PC-9 (cell line): ENCODE measurements around the gene MBNL2. TPM values are rescaled to one million over a fixed set of nuclear protein-coding genes. Genes with fewer than 3 reads are reported as not detected.

Source experiments
- BruUV-seq: library from RNA; stranded (reverse); fragments of 400-500 nt; replicated peaks from 2 replicates; lab custom pipeline; 2021; lab: Mats Ljungman, UMichigan
- CTCF ChIA-PET: fragments of 300-600 bp; sonication (Branson Sonifier 250); formaldehyde crosslinking; loops from one replicate; lab custom pipeline; 2022; ENCODE audit warnings: antibody characterized with exemption; lab: Charles Lee
- POLR2A ChIA-PET: fragments of 300-600 bp; sonication (Branson Sonifier 250); formaldehyde crosslinking; loops from one replicate; lab custom pipeline; 2022; ENCODE audit warnings: antibody characterized with exemption; ENCODE audit not compliant: unreplicated experiment; lab: Charles Lee
- DNase-seq, 2 experiments: peaks; one replicate each; pipeline versions ENCODE4 v3.0.0 to v3.0.0-alpha.2; 2015 to 2022; ENCODE audit warnings: mixed read lengths in 1 of 2
- H2AFZ ChIP-seq: fragments of 200-600 bp; sonication (generic); 2 replicates; pipeline ENCODE4 v1.8.1; 2017; ENCODE audit warnings: antibody characterized with exemption
- H3F3A ChIP-seq: fragments of 200-600 bp; sonication (generic); 2 replicates; pipeline ENCODE4 v1.8.1; 2017; ENCODE audit warnings: antibody characterized with exemption, mild to moderate bottlenecking, low read depth; ENCODE audit not compliant: insufficient read depth
- H3K27ac ChIP-seq: fragments of 200-600 bp; sonication (generic); 2 replicates; pipeline ENCODE4 v1.6.1; 2016; ENCODE audit warnings: mixed run types
- H3K27me3 ChIP-seq: fragments of 200-600 bp; sonication (generic); 2 replicates; pipeline ENCODE4 v1.6.1; 2016; ENCODE audit warnings: low read depth, mixed run types; ENCODE audit not compliant: insufficient read depth
- H3K36me3 ChIP-seq: fragments of 200-600 bp; sonication (generic); 2 replicates; pipeline ENCODE4 v1.6.1; 2016; ENCODE audit warnings: low read depth, mixed run types
- H3K4me1 ChIP-seq: fragments of 200-600 bp; sonication (generic); replicated peaks from 2 replicates; pipeline ENCODE4 v1.6.1; 2016; ENCODE audit warnings: mixed run types; ENCODE audit not compliant: insufficient read depth
- H3K4me2 ChIP-seq: fragments of 200-600 bp; sonication (generic); 2 replicates; pipeline ENCODE4 v1.6.1; 2017; ENCODE audit warnings: mixed run types
- H3K4me3 ChIP-seq: fragments of 200-600 bp; sonication (generic); 2 replicates; pipeline ENCODE4 v1.6.1; 2016; ENCODE audit warnings: mixed run types
- H3K79me2 ChIP-seq: fragments of 200-600 bp; sonication (generic); 2 replicates; pipeline ENCODE4 v1.6.1; 2017; ENCODE audit warnings: low read depth, mixed run types
- H3K9me2 ChIP-seq: fragments of 200-600 bp; sonication (generic); 2 replicates; pipeline ENCODE4 v1.8.1; 2017; ENCODE audit warnings: mild to moderate bottlenecking; ENCODE audit not compliant: insufficient read depth
- H3K9me3 ChIP-seq: fragments of 200-600 bp; sonication (generic); 2 replicates; pipeline ENCODE4 v1.8.1; 2016; ENCODE audit warnings: low read depth; ENCODE audit not compliant: insufficient read depth
- H4K20me1 ChIP-seq: fragments of 200-600 bp; sonication (generic); 2 replicates; pipeline ENCODE4 v1.8.1; 2017; ENCODE audit not compliant: insufficient read depth
- CTCF ChIP-seq: fragments of 200-600 bp; sonication (generic); conservative IDR thresholded peaks from 2 replicates; pipeline ENCODE4 v1.6.1; 2017; ENCODE audit warnings: mixed run types, antibody characterized with exemption, mild to moderate bottlenecking, moderate library complexity
- EZH2 ChIP-seq: fragments of 200-600 bp; sonication (generic); IDR thresholded peaks from 2 replicates; pipeline ENCODE4 v1.8.0; 2017; ENCODE audit warnings: antibody characterized with exemption, low read depth
- intact Hi-C: fragments of 100-400 bp; cut with micrococcal nuclease; formaldehyde crosslinking; loops from one replicate; pipeline ENCODE4 v1.10.0; 2022; ENCODE audit not compliant: unreplicated experiment
- total RNA-seq: library from RNA; stranded (reverse); gene quantifications from 2 replicates; pipeline ENCODE4 v1.2.3, GENCODE V29; 2021

Gene MBNL2
- total RNA-seq, 1 experiment from 2014 or later, result 91.3 TPM

GRCh38 chr13:97334690-97335089 is 112.6 kb downstream of the MBNL2 start:
- peaks cover 85% of the 10 kb centered on the region for H3K36me3 ChIP-seq
- no peak overlapping the region for H3K27ac ChIP-seq
- CTCF ChIA-PET, result no interaction called here
- H3K4me1 ChIP-seq, result no peaks in the 10 kb centered on the region
- intact Hi-C loops, result no loop called here
- H2AFZ ChIP-seq, result no peak overlapping the region
- peaks cover 82% of the 10 kb centered on the region for H3K79me2 ChIP-seq
- BruUV-seq, result no TSS peak
- peaks cover 43% of the 10 kb centered on the region for H3F3A ChIP-seq
- POLR2A ChIA-PET, result no interaction called here
- H3K4me2 ChIP-seq, result no peak overlapping the region
- no peak for TF ChIP-seq EZH2
- no peak for TF ChIP-seq CTCF
- no peaks in the 10 kb centered on the region for H3K27me3 ChIP-seq
- H3K4me3 ChIP-seq, result no peak overlapping the region
- peaks cover 53% of the 10 kb centered on the region for H4K20me1 ChIP-seq
- no peaks in the 10 kb centered on the region for H3K9me3 ChIP-seq
- H3K9me2 ChIP-seq, result peaks cover 11% of the 10 kb centered on the region; the same call in 1 of the 2 replicates
- DNase-seq, result no peak

DNA sequence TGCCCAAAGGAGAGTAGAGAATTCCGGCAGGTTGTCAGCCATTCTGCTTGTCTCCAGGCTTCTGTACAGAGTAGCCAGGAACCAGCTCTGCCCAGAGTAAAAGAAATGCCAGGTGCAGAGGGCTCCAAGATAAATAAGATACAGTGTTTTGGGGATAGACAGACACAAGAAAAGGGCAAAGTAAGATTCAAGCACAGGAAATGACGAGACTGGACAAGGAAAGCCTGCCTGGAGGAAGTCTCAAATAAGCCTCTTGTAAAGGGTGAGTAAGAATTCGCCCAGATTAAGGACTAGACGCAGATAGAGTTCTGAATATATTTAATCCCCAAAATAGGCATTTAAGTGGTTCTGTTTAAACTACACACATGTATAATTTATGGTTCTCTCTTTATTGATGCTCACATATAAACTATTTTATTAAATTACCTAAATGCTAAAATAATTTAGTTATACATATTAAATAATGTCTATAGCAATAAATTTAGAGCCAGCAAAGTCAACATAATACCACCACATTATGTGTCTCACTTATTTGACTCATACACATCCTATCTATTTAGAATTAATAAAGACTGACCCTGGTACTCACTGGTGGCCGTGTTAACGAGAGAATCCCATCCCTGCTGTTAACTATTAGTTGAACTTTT is 113.5 kb downstream of the MBNL2 start:
- Histone ChIP-seq H3K79me2 (peaks cover 74% of the 10 kb centered on the region), H3K4me1 (no peaks in the 10 kb centered on the region), H3K4me3 (no peak overlapping the region), H3K27me3 (no peaks in the 10 kb centered on the region), H3K9me2 (peaks cover 11% of the 10 kb centered on the region; the same call in 1 of the 2 replicates), H3K27ac (no peak overlapping the region), H3K36me3 (peaks cover 80% of the 10 kb centered on the region), H3K4me2 (no peak overlapping the region), H4K20me1 (peaks cover 47% of the 10 kb centered on the region), H3F3A (peaks cover 46% of the 10 kb centered on the region), H3K9me3 (no peaks in the 10 kb centered on the region), H2AFZ (no peak overlapping the region)
- TSS peak; percentile 6 for BruUV-seq
- ChIA-PET CTCF (no interaction called here), POLR2A (no interaction called here)
- DNase-seq, result no peak
- intact Hi-C loops, result no loop called here
- TF ChIP-seq EZH2 (no peak), CTCF (no peak)

GRCh38 chr13:97337985-97338499 is 115.9 kb downstream of the MBNL2 start:
- peaks cover 11% of the 10 kb centered on the region; the same call in 1 of the 2 replicates for H3K9me2 ChIP-seq
- ChIA-PET CTCF (no interaction called here), POLR2A (no interaction called here)
- H3K36me3 ChIP-seq, result peaks cover 77% of the 10 kb centered on the region
- H3K4me2 ChIP-seq, result no peak overlapping the region
- H3K9me3 ChIP-seq, result no peaks in the 10 kb centered on the region
- no TSS peak for BruUV-seq
- no peak for TF ChIP-seq CTCF
- no peak for TF ChIP-seq EZH2
- H3K27ac ChIP-seq, result no peak overlapping the region
- no peaks in the 10 kb centered on the region for H3K27me3 ChIP-seq
- H2AFZ ChIP-seq, result no peak overlapping the region
- DNase-seq, result no peak
- H3K4me3 ChIP-seq, result no peak overlapping the region
- peaks cover 57% of the 10 kb centered on the region; the same call in 1 of the 2 replicates for H3F3A ChIP-seq
- H3K4me1 ChIP-seq, result no peaks in the 10 kb centered on the region
- intact Hi-C loops, result no loop called here
- H4K20me1 ChIP-seq, result peaks cover 41% of the 10 kb centered on the region
- peaks cover 68% of the 10 kb centered on the region for H3K79me2 ChIP-seq
